Activated CD4-positive, alpha-beta T cell treated with anti-CD3 and anti-CD28 coated beads for 36 hours (primary cell): ENCODE data around the gene CTNNA2. TPM values are rescaled to one million over a fixed set of nuclear protein-coding genes. Genes with fewer than 3 reads are reported as not detected.

Experiments used
- ATAC-seq: fragments of 200-7000 bp; cut with Tn5 transposase; one replicate; pipeline ENCODE4 v1.10.0; 2021; ENCODE audit warnings: mild to moderate bottlenecking, moderate library complexity
- CTCF ChIA-PET: fragments of 350-600 bp; sonication (Branson Sonifier 250); formaldehyde crosslinking; loops from one replicate; lab custom pipeline; 2021; ENCODE audit warnings: antibody characterized with exemption; lab: Charles Lee
- POLR2A ChIA-PET: fragments of 350-600 bp; sonication (Branson Sonifier 250); formaldehyde crosslinking; loops from one replicate; lab custom pipeline; 2021; ENCODE audit warnings: antibody characterized with exemption, inconsistent platforms; lab: Charles Lee
- DNase-seq: peaks from one replicate; pipeline ENCODE4 v3.0.0-alpha.2; 2020
- H3K27ac Mint-ChIP-seq: one replicate; pipeline ENCODE4 v1.8.0; 2021; ENCODE audit warnings: mixed read lengths
- H3K27me3 Mint-ChIP-seq: one replicate; pipeline ENCODE4 v1.8.0; 2021; ENCODE audit warnings: mixed read lengths
- H3K36me3 Mint-ChIP-seq: one replicate; pipeline ENCODE4 v1.8.0; 2021; ENCODE audit warnings: low read depth, mixed read lengths
- H3K4me1 Mint-ChIP-seq: one replicate; pipeline ENCODE4 v1.8.0; 2021; ENCODE audit warnings: mixed read lengths
- H3K4me3 Mint-ChIP-seq: one replicate; pipeline ENCODE4 v1.8.0; 2021; ENCODE audit warnings: mild to moderate bottlenecking, moderate library complexity, mixed read lengths
- H3K9me3 Mint-ChIP-seq: one replicate; pipeline ENCODE4 v1.8.0; 2021; ENCODE audit warnings: low read depth, mixed read lengths
- intact Hi-C, 2 experiments: fragments of 100-400 bp; cut with DNase I in 1 of 2; cut with micrococcal nuclease in 1 of 2; formaldehyde crosslinking; loops; one replicate each; pipeline versions ENCODE4 v1.14.2 to v1.15.1; 2022 to 2024; cut with DNase I, micrococcal nuclease
- total RNA-seq, 2 experiments: library from RNA; stranded (reverse); gene quantifications; one replicate each; pipeline ENCODE4 v1.2.3, GENCODE V29; 2021

CTNNA2 gene
- total RNA-seq, 2 experiments from 2014 or later, result not detected

DNA sequence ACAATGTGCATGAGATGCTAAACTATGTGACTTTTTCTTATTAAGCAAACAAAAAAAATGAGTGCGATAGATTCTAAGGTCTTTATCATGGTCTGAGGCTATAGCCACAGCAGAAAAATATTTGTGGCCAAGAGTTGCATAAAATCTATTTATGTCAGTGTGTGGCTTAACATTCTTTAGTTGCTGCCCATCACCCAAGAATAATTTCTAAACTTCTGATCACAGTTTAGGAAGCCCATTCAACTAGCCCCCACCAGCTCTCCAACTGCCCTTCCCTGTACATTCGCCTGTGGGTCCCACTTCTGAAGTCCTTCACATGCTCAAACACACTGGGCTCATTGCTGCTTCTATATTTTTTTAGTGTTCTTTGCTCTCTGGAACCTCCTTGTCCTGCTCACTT lies 107.1 kb downstream of the CTNNA2 start:
- Mint-ChIP-seq H3K27me3 (no peaks in the 10 kb centered on the region), H3K9me3 (peaks cover 8% of the 10 kb centered on the region), H3K4me3 (no peak overlapping the region), H3K36me3 (no peaks in the 10 kb centered on the region), H3K27ac (no peak overlapping the region), H3K4me1 (no peaks in the 10 kb centered on the region)
- intact Hi-C loops, result no loop called here
- DNase-seq, result no peak
- no peak for ATAC-seq
- ChIA-PET POLR2A (no interaction called here), CTCF (no interaction called here)

DNA sequence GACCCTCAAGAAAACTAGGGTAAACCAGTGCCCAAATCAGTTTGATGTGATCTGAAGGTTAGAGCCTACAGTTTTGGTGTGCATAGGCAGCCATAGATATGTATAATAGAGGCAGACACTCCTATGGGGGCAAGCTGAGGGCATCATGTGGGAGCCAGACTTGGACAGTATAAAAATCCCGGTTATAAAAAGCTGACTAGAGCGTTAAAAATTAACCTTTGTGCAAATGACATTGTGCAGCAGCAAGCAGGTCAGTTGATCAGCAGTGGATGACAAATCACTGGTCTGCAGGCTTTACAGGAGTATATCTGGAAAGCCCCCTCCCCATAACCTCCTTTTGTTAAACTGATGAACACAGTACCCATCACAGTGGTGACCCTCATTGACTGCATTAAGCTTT lies 107.8 kb downstream of the CTNNA2 start:
- Mint-ChIP-seq H3K4me3 (no peak overlapping the region), H3K36me3 (no peaks in the 10 kb centered on the region), H3K9me3 (peaks cover 8% of the 10 kb centered on the region), H3K27me3 (no peaks in the 10 kb centered on the region), H3K4me1 (no peaks in the 10 kb centered on the region), H3K27ac (no peak overlapping the region)
- ATAC-seq (no peak), DNase-seq (no peak)
- ChIA-PET POLR2A (no interaction called here), CTCF (no interaction called here)
- intact Hi-C loops, result no loop called here

DNA sequence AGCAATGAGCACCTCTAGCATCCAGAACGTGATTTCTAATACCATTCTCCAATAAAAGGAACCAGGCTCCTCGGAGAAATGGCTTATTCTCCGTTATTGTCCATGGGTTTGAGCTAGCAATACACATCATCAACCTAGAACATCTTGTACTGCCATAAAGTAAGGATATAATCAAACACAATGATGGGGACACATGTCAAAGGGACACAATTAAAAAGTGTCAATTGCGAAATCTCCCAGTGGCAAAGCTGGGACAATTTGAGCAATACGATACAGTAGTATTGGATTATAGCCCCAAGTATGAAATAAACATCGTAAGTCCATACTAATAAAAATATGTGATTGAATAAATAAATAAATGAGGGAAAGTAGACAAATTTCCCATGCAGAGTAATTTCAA lies 108.4 kb downstream of the CTNNA2 start:
- DNase-seq (no peak), ATAC-seq (no peak)
- peaks cover 8% of the 10 kb centered on the region for H3K9me3 Mint-ChIP-seq
- H3K27me3 Mint-ChIP-seq, result no peaks in the 10 kb centered on the region
- H3K27ac Mint-ChIP-seq, result no peak overlapping the region
- POLR2A ChIA-PET, result no interaction called here
- no peaks in the 10 kb centered on the region for H3K4me1 Mint-ChIP-seq
- no peak overlapping the region for H3K4me3 Mint-ChIP-seq
- CTCF ChIA-PET, result no interaction called here
- no peaks in the 10 kb centered on the region for H3K36me3 Mint-ChIP-seq
- intact Hi-C loops, result no loop called here

DNA sequence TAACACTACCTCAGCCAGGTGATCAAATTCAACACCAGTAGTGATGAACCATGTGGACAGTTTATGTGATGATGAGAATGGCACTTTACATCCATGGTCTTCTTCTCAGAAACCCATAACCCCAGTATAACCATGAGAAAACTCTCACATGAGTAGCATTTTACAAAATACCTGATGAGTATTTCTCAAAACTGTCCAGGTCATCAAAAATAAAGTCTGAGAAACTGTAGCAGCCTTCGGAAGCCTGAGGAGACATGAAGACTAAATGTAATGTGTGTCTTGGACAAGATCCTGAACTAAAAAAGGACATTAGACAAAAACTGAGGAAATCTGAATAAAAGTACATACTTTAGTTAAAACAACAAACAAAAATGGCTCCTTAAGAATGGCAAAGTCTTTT lies 108.9 kb downstream of the CTNNA2 start:
- peaks cover 8% of the 10 kb centered on the region for H3K9me3 Mint-ChIP-seq
- H3K4me3 Mint-ChIP-seq, result no peak overlapping the region
- no peaks in the 10 kb centered on the region for H3K36me3 Mint-ChIP-seq
- DNase-seq, result no peak
- ChIA-PET CTCF (no interaction called here), POLR2A (no interaction called here)
- ATAC-seq, result no peak
- no peak overlapping the region for H3K27ac Mint-ChIP-seq
- no peaks in the 10 kb centered on the region for H3K27me3 Mint-ChIP-seq
- intact Hi-C loops, result no loop called here
- H3K4me1 Mint-ChIP-seq, result no peaks in the 10 kb centered on the region

- Mint-ChIP-seq H3K27ac (no peak overlapping the region), H3K9me3 (peaks cover 8% of the 10 kb centered on the region), H3K4me3 (no peak overlapping the region), H3K36me3 (no peaks in the 10 kb centered on the region), H3K4me1 (no peaks in the 10 kb centered on the region), H3K27me3 (no peaks in the 10 kb centered on the region)
- ChIA-PET POLR2A (no interaction called here), CTCF (no interaction called here)
- intact Hi-C loops, result no loop called here
- no peak for ATAC-seq
- DNase-seq, result no peak
Observed at GRCh38 chr2:79622508-79622907, 109.7 kb downstream of the CTNNA2 start.

- ATAC-seq (no peak), DNase-seq (no peak)
- Mint-ChIP-seq H3K4me1 (no peaks in the 10 kb centered on the region), H3K4me3 (no peak overlapping the region), H3K9me3 (peaks cover 1% of the 10 kb centered on the region), H3K36me3 (no peaks in the 10 kb centered on the region), H3K27ac (no peak overlapping the region), H3K27me3 (no peaks in the 10 kb centered on the region)
- ChIA-PET POLR2A (no interaction called here), CTCF (no interaction called here)
- intact Hi-C loops, result no loop called here
Observed at GRCh38 chr2:79627237-79627636, 114.4 kb downstream of the CTNNA2 start.

DNA sequence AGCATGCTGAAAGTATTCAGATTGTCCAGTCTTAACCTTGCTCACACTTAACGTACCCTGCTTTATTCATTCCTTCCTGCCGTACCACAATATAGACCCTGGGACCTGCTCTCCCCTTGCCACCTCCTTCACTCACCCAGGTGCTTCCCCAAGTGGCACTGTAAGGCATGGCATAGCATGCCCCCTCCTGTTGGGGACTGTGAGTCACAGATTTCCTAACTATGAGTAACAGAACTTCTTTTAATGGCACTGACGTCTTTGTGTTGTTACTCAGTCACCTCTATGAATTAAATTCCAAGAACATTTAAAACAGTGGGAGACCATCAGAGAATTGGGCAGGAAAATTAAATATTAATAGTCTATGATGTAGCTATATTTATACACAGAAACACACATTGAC lies 117.2 kb downstream of the CTNNA2 start:
- H3K4me1 Mint-ChIP-seq, result no peaks in the 10 kb centered on the region

GRCh38 chr2:79630972-79631557 lies 118.2 kb downstream of the CTNNA2 start:
- POLR2A ChIA-PET, result no interaction called here

More for the DNA sequence above, 117.2 kb downstream of the CTNNA2 start:
- Mint-ChIP-seq H3K27me3 (no peaks in the 10 kb centered on the region), H3K36me3 (no peaks in the 10 kb centered on the region), H3K27ac (no peak overlapping the region), H3K9me3 (peaks cover 8% of the 10 kb centered on the region), H3K4me3 (no peak overlapping the region)
- intact Hi-C loops, result no loop called here
- DNase-seq, result no peak
- POLR2A ChIA-PET, result no interaction called here
- no peak for ATAC-seq
- CTCF ChIA-PET, result no interaction called here

GRCh38 chr2:79638410-79638809 lies 125.6 kb downstream of the CTNNA2 start:
- Mint-ChIP-seq H3K4me1 (no peaks in the 10 kb centered on the region), H3K9me3 (peaks cover 13% of the 10 kb centered on the region), H3K4me3 (no peak overlapping the region), H3K36me3 (no peaks in the 10 kb centered on the region), H3K27ac (no peak overlapping the region), H3K27me3 (no peaks in the 10 kb centered on the region)
- DNase-seq, result no peak
- CTCF ChIA-PET, result no interaction called here
- ATAC-seq, result no peak
- POLR2A ChIA-PET, result no interaction called here
- intact Hi-C loops, result no loop called here

More at GRCh38 chr2:79630972-79631557, 118.2 kb downstream of the CTNNA2 start:
- ATAC-seq, result no peak
- Mint-ChIP-seq H3K9me3 (peaks cover 8% of the 10 kb centered on the region), H3K4me3 (no peak overlapping the region), H3K27me3 (no peaks in the 10 kb centered on the region), H3K4me1 (no peaks in the 10 kb centered on the region), H3K36me3 (no peaks in the 10 kb centered on the region), H3K27ac (no peak overlapping the region)
- CTCF ChIA-PET, result interaction anchor here (0.7 kb wide), 1 partner anchor 407 kb away, joined by 3 read pairs; no protein-coding TSS in a partner anchor
- no peak for DNase-seq
- intact Hi-C loops, result no loop called here

DNA sequence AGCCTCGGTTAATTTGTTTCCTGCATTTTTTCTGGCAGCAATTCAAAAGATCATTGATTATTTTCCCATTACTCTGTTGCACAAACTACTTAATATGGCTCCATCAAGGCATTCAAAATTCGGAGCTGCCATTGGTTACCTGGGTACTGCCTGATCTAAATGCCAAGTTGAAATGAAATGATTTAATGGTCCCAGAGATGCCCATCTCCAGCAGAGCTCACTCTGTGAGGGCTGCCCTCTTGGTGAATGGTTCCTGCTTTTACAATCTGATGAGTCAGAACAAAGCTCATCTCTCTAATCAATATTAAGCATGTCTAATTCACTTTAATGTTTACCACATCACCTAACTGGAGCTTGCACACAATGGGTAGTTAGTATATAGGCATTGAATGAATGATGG lies 126.1 kb downstream of the CTNNA2 start:
- no peak overlapping the region for H3K4me3 Mint-ChIP-seq
- ChIA-PET POLR2A (no interaction called here), CTCF (no interaction called here)
- ATAC-seq (no peak), DNase-seq (no peak)
- H3K27me3 Mint-ChIP-seq, result no peaks in the 10 kb centered on the region
- H3K9me3 Mint-ChIP-seq, result peaks cover 15% of the 10 kb centered on the region
- H3K27ac Mint-ChIP-seq, result no peak overlapping the region
- H3K36me3 Mint-ChIP-seq, result no peaks in the 10 kb centered on the region
- intact Hi-C loops, result no loop called here
- no peaks in the 10 kb centered on the region for H3K4me1 Mint-ChIP-seq

DNA sequence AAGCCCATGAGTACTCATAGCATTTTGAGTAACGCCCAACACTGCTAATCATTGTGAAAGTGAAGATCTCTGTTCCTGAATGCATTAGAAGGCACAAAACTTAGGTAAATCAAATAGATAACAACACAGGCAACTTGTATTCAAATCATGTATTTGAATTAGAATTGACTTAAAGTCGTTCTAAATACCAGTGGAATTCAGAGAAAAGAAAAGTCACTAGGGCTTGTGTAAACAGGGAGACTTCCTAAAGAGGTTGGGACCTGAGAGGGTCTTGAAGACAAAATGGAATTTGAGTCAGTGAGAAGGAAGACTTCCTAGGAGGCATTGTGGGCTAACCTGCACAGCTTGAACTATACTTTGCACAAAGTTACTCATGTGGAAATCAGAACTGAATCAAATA lies 127.2 kb downstream of the CTNNA2 start:
- H3K4me3 Mint-ChIP-seq, result no peak overlapping the region
- no peaks in the 10 kb centered on the region for H3K27me3 Mint-ChIP-seq
- H3K27ac Mint-ChIP-seq, result no peak overlapping the region
- DNase-seq (no peak), ATAC-seq (no peak)
- no peaks in the 10 kb centered on the region for H3K4me1 Mint-ChIP-seq
- H3K9me3 Mint-ChIP-seq, result peaks cover 13% of the 10 kb centered on the region
- intact Hi-C loops, result no loop called here
- POLR2A ChIA-PET, result no interaction called here
- no peaks in the 10 kb centered on the region for H3K36me3 Mint-ChIP-seq
- CTCF ChIA-PET, result no interaction called here

DNA sequence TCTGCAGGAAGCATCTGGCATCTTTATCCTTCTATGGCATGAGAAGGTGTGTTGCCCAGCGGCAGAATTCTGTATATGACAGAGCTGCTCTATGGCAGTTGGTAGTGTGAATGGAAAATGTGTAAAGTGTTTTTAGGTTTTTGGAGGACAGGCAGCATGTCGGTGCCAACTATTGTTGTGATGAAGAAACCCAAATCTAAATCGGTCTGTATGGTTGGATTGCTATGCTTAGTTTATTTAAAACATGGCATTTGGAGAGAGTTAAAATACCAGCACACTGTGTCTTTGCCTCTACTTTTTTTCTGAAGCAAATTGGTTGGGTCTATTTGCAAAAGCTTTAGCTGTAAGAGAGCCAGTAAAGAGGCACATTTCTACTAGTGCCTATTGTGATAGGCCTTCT lies 136.7 kb downstream of the CTNNA2 start:
- POLR2A ChIA-PET, result no interaction called here
- H3K36me3 Mint-ChIP-seq, result no peaks in the 10 kb centered on the region
- CTCF ChIA-PET, result no interaction called here

GRCh38 chr2:79660557-79660956 lies 147.7 kb downstream of the CTNNA2 start:
- Mint-ChIP-seq H3K27me3 (no peaks in the 10 kb centered on the region), H3K27ac (no peak overlapping the region), H3K36me3 (no peaks in the 10 kb centered on the region), H3K9me3 (peaks cover 12% of the 10 kb centered on the region), H3K4me3 (no peak overlapping the region), H3K4me1 (no peaks in the 10 kb centered on the region)
- CTCF ChIA-PET, result no interaction called here
- POLR2A ChIA-PET, result no interaction called here
- no peak for DNase-seq
- ATAC-seq, result no peak
- intact Hi-C loops, result no loop called here

More for the DNA sequence above, 136.7 kb downstream of the CTNNA2 start:
- no peak overlapping the region for H3K27ac Mint-ChIP-seq
- no peak for ATAC-seq
- peaks cover 13% of the 10 kb centered on the region for H3K9me3 Mint-ChIP-seq
- DNase-seq, result no peak
- intact Hi-C loops, result no loop called here
- no peaks in the 10 kb centered on the region for H3K4me1 Mint-ChIP-seq
- no peak overlapping the region for H3K4me3 Mint-ChIP-seq
- H3K27me3 Mint-ChIP-seq, result no peaks in the 10 kb centered on the region
